Cardiac muscle cell (in vitro differentiated cells and primary cell): ENCODE results near the gene TCTA. TPM values are rescaled to one million over a fixed set of nuclear protein-coding genes. Genes with fewer than 3 reads are reported as not detected.

Source experiments
- DNase-seq, 2 donors: peaks; one replicate each; pipeline versions ENCODE4 v3.0.0 to v3.0.0-alpha.2; 2010 to 2017; ENCODE audit warnings: low read depth in 1 of 2, low spot score in 1 of 2
- H3K27ac ChIP-seq: fragments of 200-600 bp; sonication (generic); 2 replicates; pipeline ENCODE4 v1.5.1; 2016
- H3K27me3 ChIP-seq: fragments of 200-600 bp; sonication (generic); 2 replicates; pipeline ENCODE4 v1.6.0; 2016; ENCODE audit warnings: control low read depth
- H3K36me3 ChIP-seq: fragments of 200-600 bp; sonication (generic); 2 replicates; pipeline ENCODE4 v1.5.1; 2016; ENCODE audit warnings: control low read depth
- H3K4me1 ChIP-seq: fragments of 200-600 bp; sonication (generic); 2 replicates; pipeline ENCODE4 v1.8.1; 2017; ENCODE audit warnings: low read depth, mild to moderate bottlenecking, mixed run types
- H3K4me3 ChIP-seq: fragments of 200-600 bp; sonication (generic); 2 replicates; pipeline ENCODE4 v1.5.1; 2016; ENCODE audit warnings: mild to moderate bottlenecking
- H3K9me3 ChIP-seq: fragments of 200-600 bp; sonication (generic); 2 replicates; pipeline ENCODE4 v1.5.1; 2017; ENCODE audit warnings: low read depth, mild to moderate bottlenecking, control low read depth
- CTCF ChIP-seq: IDR thresholded peaks from 2 replicates; pipeline ENCODE4 v1.5.1; 2012; ENCODE audit warnings: low read depth, mild to moderate bottlenecking, low read length
- polyA plus RNA-seq: library from polyadenylated mRNA; unstranded; fragments of >200 nt; fragmentation: Nextera tagmentation; extraction: Ambion mirVana; gene quantifications from 2 replicates; pipeline ENCODE4 v1.2.1, GENCODE V29; 2016
- total RNA-seq: library from RNA; depleted of rRNA; stranded (reverse); fragments of >200 nt; gene quantifications from 2 replicates; pipeline ENCODE4 v1.2.3, GENCODE V29; 2016

TCTA gene
- total and polyA plus RNA-seq, 2 experiments from 2014 or later, result 12.1 to 30.6 TPM

GRCh38 chr3:49411535-49411967 is 672 bp upstream of the TCTA start:
- DNase-seq, result peak in 1 of 2 donors; percentile 28
- no peaks in the 10 kb centered on the region for H3K27me3 ChIP-seq
- peaks cover 17% of the 10 kb centered on the region for H3K4me1 ChIP-seq
- peak overlapping the region; percentile 81 for H3K4me3 ChIP-seq
- no peaks in the 10 kb centered on the region for H3K9me3 ChIP-seq
- H3K27ac ChIP-seq, result peak overlapping the region; percentile 95
- TF ChIP-seq CTCF, result no peak
- no peaks in the 10 kb centered on the region for H3K36me3 ChIP-seq

- Histone ChIP-seq H3K27ac (peak overlapping the region; percentile 71), H3K27me3 (no peaks in the 10 kb centered on the region), H3K4me1 (peaks cover 21% of the 10 kb centered on the region), H3K36me3 (no peaks in the 10 kb centered on the region), H3K9me3 (no peaks in the 10 kb centered on the region), H3K4me3 (peak overlapping the region; percentile 28)
- TF ChIP-seq CTCF, result no peak
- DNase-seq, result no peak
Measured at GRCh38 chr3:49412632-49413337, 562 bp downstream of the TCTA start.

- no peak for DNase-seq
- H3K36me3 ChIP-seq, result no peaks in the 10 kb centered on the region
- H3K27ac ChIP-seq, result peak overlapping the region; percentile 71
- no peaks in the 10 kb centered on the region for H3K9me3 ChIP-seq
- no peak overlapping the region for H3K4me3 ChIP-seq
- no peak for TF ChIP-seq CTCF
- H3K27me3 ChIP-seq, result no peaks in the 10 kb centered on the region
- peaks cover 22% of the 10 kb centered on the region for H3K4me1 ChIP-seq
Measured at GRCh38 chr3:49413338-49413734, 1.1 kb downstream of the TCTA start.

DNA sequence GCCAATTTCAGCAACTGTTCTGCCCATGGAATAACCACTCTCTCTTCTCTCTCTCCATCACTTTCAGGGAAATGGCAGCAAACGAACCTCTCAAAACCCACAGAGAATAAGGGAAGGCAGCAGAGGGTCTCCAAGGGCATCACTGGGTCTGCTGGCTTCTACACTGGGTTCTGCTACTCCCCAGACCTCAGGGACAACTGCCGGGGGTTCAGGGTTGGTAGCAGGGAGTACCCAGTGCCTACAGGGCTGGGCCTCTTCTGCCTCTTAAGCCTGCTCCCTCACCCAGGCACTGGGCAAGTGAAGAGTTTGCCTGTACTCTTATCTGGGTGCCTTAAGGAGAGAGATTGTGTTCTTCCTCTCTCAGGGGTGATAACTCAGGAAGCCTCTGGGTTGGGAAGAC is 2.5 kb downstream of the TCTA start:
- no peak for TF ChIP-seq CTCF
- DNase-seq, result no peak
- no peaks in the 10 kb centered on the region for H3K9me3 ChIP-seq
- peaks cover 19% of the 10 kb centered on the region for H3K4me1 ChIP-seq
- H3K36me3 ChIP-seq, result no peaks in the 10 kb centered on the region
- H3K27ac ChIP-seq, result no peak overlapping the region
- H3K4me3 ChIP-seq, result no peak overlapping the region
- no peaks in the 10 kb centered on the region for H3K27me3 ChIP-seq

GRCh38 chr3:49415931-49416601 is 3.8 kb downstream of the TCTA start:
- DNase-seq, result no peak
- Histone ChIP-seq H3K4me1 (peaks cover 9% of the 10 kb centered on the region), H3K9me3 (no peaks in the 10 kb centered on the region), H3K27ac (no peak overlapping the region), H3K36me3 (no peaks in the 10 kb centered on the region), H3K27me3 (no peaks in the 10 kb centered on the region), H3K4me3 (no peak overlapping the region)
- TF ChIP-seq CTCF, result no peak
